ENCODE results near the gene EVA1A.

- TF ChIP-seq, protein P1, sequence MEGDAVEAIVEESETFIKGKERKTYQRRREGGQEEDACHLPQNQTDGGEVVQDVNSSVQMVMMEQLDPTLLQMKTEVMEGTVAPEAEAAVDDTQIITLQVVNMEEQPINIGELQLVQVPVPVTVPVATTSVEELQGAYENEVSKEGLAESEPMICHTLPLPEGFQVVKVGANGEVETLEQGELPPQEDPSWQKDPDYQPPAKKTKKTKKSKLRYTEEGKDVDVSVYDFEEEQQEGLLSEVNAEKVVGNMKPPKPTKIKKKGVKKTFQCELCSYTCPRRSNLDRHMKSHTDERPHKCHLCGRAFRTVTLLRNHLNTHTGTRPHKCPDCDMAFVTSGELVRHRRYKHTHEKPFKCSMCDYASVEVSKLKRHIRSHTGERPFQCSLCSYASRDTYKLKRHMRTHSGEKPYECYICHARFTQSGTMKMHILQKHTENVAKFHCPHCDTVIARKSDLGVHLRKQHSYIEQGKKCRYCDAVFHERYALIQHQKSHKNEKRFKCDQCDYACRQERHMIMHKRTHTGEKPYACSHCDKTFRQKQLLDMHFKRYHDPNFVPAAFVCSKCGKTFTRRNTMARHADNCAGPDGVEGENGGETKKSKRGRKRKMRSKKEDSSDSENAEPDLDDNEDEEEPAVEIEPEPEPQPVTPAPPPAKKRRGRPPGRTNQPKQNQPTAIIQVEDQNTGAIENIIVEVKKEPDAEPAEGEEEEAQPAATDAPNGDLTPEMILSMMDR (IDR thresholded peaks at IDR 0.05): no peak
- TF ChIP-seq POLR2AphosphoS5 (IDR thresholded peaks at IDR 0.05): no peak
Measured at GRCh38 chr2:75524276-75524911, 36.3 kb downstream of the EVA1A start.

Data from transverse colon (tissue), 4 donors.